Thymus (tissue), 11 donors: ENCODE data around the gene DDC. TPM values are rescaled to one million over a fixed set of nuclear protein-coding genes. Genes with fewer than 3 reads are reported as not detected.
"Not testable (repeated sequence)": the region's sequence is repeated elsewhere in the genome, so short reads cannot be mapped to it uniquely, and the experiment has no call there.

Experiments
- DNase-seq, 9 donors: peaks; one replicate each; pipeline ENCODE4 v3.0.0-alpha.2; 2013; ENCODE audit warnings: low spot score in 9 of 9, low read depth in 6 of 9, missing footprints in 1 of 9
- H3K27ac ChIP-seq, 2 donors: one replicate each; pipeline ENCODE4 v1.5.1; 2013; ENCODE audit warnings: control low read depth in 1 of 2, low read depth in 1 of 2, low read length in 1 of 2, mild to moderate bottlenecking in 1 of 2, moderate library complexity in 1 of 2
- H3K27me3 ChIP-seq, 2 donors: one replicate each; pipeline ENCODE4 v1.5.1; 2013; ENCODE audit warnings: low read length in 1 of 2; ENCODE audit not compliant: control insufficient read depth in 2 of 2, insufficient read depth in 1 of 2
- H3K36me3 ChIP-seq, 2 donors: one replicate each; pipeline ENCODE4 v1.5.1; 2013; ENCODE audit warnings: low read length in 1 of 2, mild to moderate bottlenecking in 1 of 2, moderate library complexity in 1 of 2; ENCODE audit not compliant: control insufficient read depth in 2 of 2, insufficient read depth in 2 of 2
- H3K4me1 ChIP-seq, 2 donors: one replicate each; pipeline ENCODE4 v1.5.1; 2013; ENCODE audit warnings: low read length in 2 of 2; ENCODE audit not compliant: control insufficient read depth in 2 of 2, insufficient read depth in 2 of 2
- H3K4me3 ChIP-seq, 2 donors: one replicate each; pipeline ENCODE4 v1.5.1; 2013; ENCODE audit warnings: low read length in 2 of 2, control low read depth in 1 of 2, mild to moderate bottlenecking in 1 of 2
- H3K9me3 ChIP-seq, 2 donors: one replicate each; pipeline ENCODE4 v1.5.1; 2013; ENCODE audit warnings: low read length in 1 of 2, mild to moderate bottlenecking in 1 of 2; ENCODE audit not compliant: control insufficient read depth in 2 of 2, insufficient read depth in 1 of 2
- WGBS: extraction: QIAGEN DNeasy Blood & Tissue Kit; methylation state at CpG from one replicate; pipeline ENCODE4 v1.1.7; 2013; 5-methylcytosine and 5-hydroxymethylcytosine counted together
- polyA plus RNA-seq: library from polyadenylated mRNA; stranded (reverse); fragments of 200-250 nt; gene quantifications from one replicate; pipeline ENCODE4 v1.2.3, GENCODE V29; 2013
- total RNA-seq: library from RNA; stranded (reverse); fragments of 120-200 nt; gene quantifications from one replicate; pipeline ENCODE4 v1.2.4, GENCODE V29; 2013
- donor health status: healthy.

Gene DDC
- total and polyA plus RNA-seq, 2 donors, result 0.23 to 0.33 TPM

GRCh38 chr7:50552921-50553320 lies 12.3 kb downstream of the DDC start:
- Histone ChIP-seq H3K27me3 (peaks cover 0 to 2% of the 10 kb centered on the region in 2 donors), H3K4me1 (no peaks in the 10 kb centered on the region), H3K9me3 (no peaks in the 10 kb centered on the region), H3K27ac (no peak overlapping the region), H3K36me3 (no peaks in the 10 kb centered on the region), H3K4me3 (no peak overlapping the region)
- peak in 3 of 9 donors; percentile 9 to 35 (median 29) for DNase-seq
- WGBS, result 67% methylated on average over 4 of the region's 4 CpGs

GRCh38 chr7:50552139-50552538 lies 13.1 kb downstream of the DDC start:
- Histone ChIP-seq H3K9me3 (no peaks in the 10 kb centered on the region), H3K4me3 (no peak overlapping the region), H3K27ac (no peak overlapping the region), H3K36me3 (no peaks in the 10 kb centered on the region), H3K27me3 (peaks cover 0 to 2% of the 10 kb centered on the region in 2 donors), H3K4me1 (no peaks in the 10 kb centered on the region)
- no peak for DNase-seq
- 84% methylated on average over 4 of the region's 4 CpGs for WGBS

- not testable (repeated sequence) for DNase-seq, H3K27me3 ChIP-seq, H3K4me1 ChIP-seq, H3K4me3 ChIP-seq, H3K9me3 ChIP-seq, H3K36me3 ChIP-seq, H3K27ac ChIP-seq
- WGBS, result 92% methylated on average over 4 of the region's 4 CpGs
Observed at GRCh38 chr7:50545613-50546012, 19.6 kb downstream of the DDC start.

GRCh38 chr7:50544992-50545391 lies 20.2 kb downstream of the DDC start:
- H3K27me3 ChIP-seq, result no peaks in the 10 kb centered on the region
- H3K36me3 ChIP-seq, result no peaks in the 10 kb centered on the region
- H3K9me3 ChIP-seq, result no peaks in the 10 kb centered on the region
- no peak for DNase-seq
- no peaks in the 10 kb centered on the region for H3K4me1 ChIP-seq
- no peak overlapping the region for H3K27ac ChIP-seq
- H3K4me3 ChIP-seq, result no peak overlapping the region
- 91% methylated on average over 6 of the region's 6 CpGs for WGBS

- H3K27ac ChIP-seq, result no peak overlapping the region
- no peak for DNase-seq
- no peaks in the 10 kb centered on the region for H3K36me3 ChIP-seq
- no peaks in the 10 kb centered on the region for H3K27me3 ChIP-seq
- WGBS, result 97% methylated on average over 18 of the region's 18 CpGs
- no peaks in the 10 kb centered on the region for H3K4me1 ChIP-seq
- no peaks in the 10 kb centered on the region for H3K9me3 ChIP-seq
- no peak overlapping the region for H3K4me3 ChIP-seq
Observed at GRCh38 chr7:50543776-50544442, 21.3 kb downstream of the DDC start.

- no peaks in the 10 kb centered on the region for H3K4me1 ChIP-seq
- no peak overlapping the region for H3K4me3 ChIP-seq
- H3K9me3 ChIP-seq, result no peaks in the 10 kb centered on the region
- H3K27ac ChIP-seq, result no peak overlapping the region
- no peak for DNase-seq
- 94% methylated on average over 11 of the region's 11 CpGs for WGBS
- no peaks in the 10 kb centered on the region for H3K36me3 ChIP-seq
- H3K27me3 ChIP-seq, result no peaks in the 10 kb centered on the region
Observed at GRCh38 chr7:50542132-50542531, 23.1 kb downstream of the DDC start.

- Histone ChIP-seq H3K27ac (no peak overlapping the region), H3K9me3 (no peaks in the 10 kb centered on the region), H3K4me1 (no peaks in the 10 kb centered on the region), H3K27me3 (no peaks in the 10 kb centered on the region), H3K36me3 (no peaks in the 10 kb centered on the region), H3K4me3 (no peak overlapping the region)
- 98% methylated on average over 9 of the region's 9 CpGs for WGBS
- DNase-seq, result no peak
Observed at GRCh38 chr7:50540785-50541579, 24.2 kb downstream of the DDC start.

GRCh38 chr7:50539725-50540124 lies 25.5 kb downstream of the DDC start:
- Histone ChIP-seq H3K4me3 (no peak overlapping the region), H3K27me3 (no peaks in the 10 kb centered on the region), H3K27ac (no peak overlapping the region), H3K36me3 (no peaks in the 10 kb centered on the region), H3K9me3 (no peaks in the 10 kb centered on the region), H3K4me1 (no peaks in the 10 kb centered on the region)
- no peak for DNase-seq
- 98% methylated on average over 15 of the region's 15 CpGs for WGBS

- Histone ChIP-seq H3K27me3 (no peaks in the 10 kb centered on the region), H3K4me1 (no peaks in the 10 kb centered on the region), H3K9me3 (no peaks in the 10 kb centered on the region), H3K4me3 (no peak overlapping the region), H3K27ac (no peak overlapping the region), H3K36me3 (no peaks in the 10 kb centered on the region)
- no peak for DNase-seq
- 98% methylated on average over 4 of the region's 4 CpGs for WGBS
Observed at GRCh38 chr7:50538478-50538877, 26.7 kb downstream of the DDC start.
